Measurements from ENCODE around the gene POLE. TPM values are rescaled to one million over a fixed set of nuclear protein-coding genes. Genes with fewer than 3 reads are reported as not detected.

The POLE gene
- total RNA-seq, 4 donors from 2014 or later = 32.2 to 133 (median 44.4) TPM

DNA sequence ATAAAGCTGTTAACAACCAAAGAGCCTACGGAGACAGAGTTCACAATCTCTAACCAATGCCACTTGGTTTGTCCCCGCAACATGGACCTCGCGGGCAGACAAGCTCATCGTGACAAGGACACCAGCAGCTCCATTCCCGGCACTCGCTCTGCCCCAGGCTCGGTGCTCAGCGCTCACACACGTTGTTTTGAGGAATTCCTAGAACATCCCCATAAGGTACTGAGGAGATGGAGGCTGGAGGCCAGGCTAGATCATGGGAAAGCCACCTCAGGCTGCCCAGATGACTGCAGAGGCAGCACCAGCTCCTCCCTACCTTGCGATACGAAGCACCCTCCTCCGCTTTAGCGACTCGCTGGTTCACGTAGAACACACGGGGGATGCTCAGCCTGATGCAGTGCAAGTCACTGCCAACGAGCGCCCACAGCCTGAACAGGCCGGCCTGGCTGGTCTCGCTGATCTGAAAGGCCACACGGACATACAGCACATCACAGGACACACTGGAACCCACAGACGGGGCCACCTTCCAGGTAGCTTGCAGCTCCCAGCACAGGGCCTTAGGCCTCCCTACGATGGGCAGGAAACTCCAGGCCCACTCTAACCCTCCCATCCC, 38.4 kb downstream of the POLE start:
- Histone ChIP-seq H3K4me1 (no peaks in the 10 kb centered on the region), H3K4me3 (no peak overlapping the region), H3K27ac (no peak overlapping the region), H3K27me3 (no peaks in the 10 kb centered on the region), H3K36me3 (peaks cover 0 to 83% (median 8%) of the 10 kb centered on the region in 3 donors), H3K9me3 (no peaks in the 10 kb centered on the region)
- DNase-seq (ENCODE audit: low spot score in 2 of 2) = no peak
- WGBS, 2 donors = 94 to 95% methylated on average over 24 of the region's 24 CpGs
- TF ChIP-seq POLR2A (IDR thresholded peaks at IDR 0.05) (no peak), CTCF (IDR thresholded peaks at IDR 0.05) (no peak), EP300 (IDR thresholded peaks at IDR 0.05) (no peak)

DNA sequence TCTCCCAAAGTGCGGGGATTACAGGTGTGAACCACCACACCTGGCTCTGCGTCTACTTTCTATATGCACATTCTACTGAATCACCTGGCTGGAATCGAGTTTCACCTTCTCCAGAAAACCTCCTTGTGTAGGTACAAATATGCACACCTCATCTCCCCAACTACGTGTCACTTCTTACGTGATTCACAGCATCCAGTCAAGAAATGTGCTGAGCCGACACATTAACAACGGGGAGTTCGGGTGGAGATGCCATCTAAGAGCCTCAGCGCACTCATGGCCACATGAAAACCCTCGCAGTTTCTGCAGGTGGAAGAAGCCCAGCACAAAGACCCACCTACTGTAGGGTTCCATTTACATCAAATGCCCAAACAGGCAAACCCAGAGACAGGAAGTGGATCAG, 39.3 kb downstream of the POLE start:
- Histone ChIP-seq H3K4me3 (no peak overlapping the region), H3K9me3 (no peaks in the 10 kb centered on the region), H3K4me1 (no peaks in the 10 kb centered on the region), H3K27me3 (no peaks in the 10 kb centered on the region), H3K27ac (no peak overlapping the region), H3K36me3 (peaks cover 0 to 83% (median 8%) of the 10 kb centered on the region in 3 donors)
- WGBS, 2 donors = 95 to 96% methylated on average over 10 of the region's 10 CpGs
- TF ChIP-seq CTCF (IDR thresholded peaks at IDR 0.05) (no peak), POLR2A (IDR thresholded peaks at IDR 0.05) (no peak), EP300 (IDR thresholded peaks at IDR 0.05) (no peak)
- no peak for DNase-seq (ENCODE audit: low spot score in 2 of 2)

- H3K27ac ChIP-seq = no peak overlapping the region
- no peak for DNase-seq (ENCODE audit: low spot score in 2 of 2)
- H3K9me3 ChIP-seq = no peaks in the 10 kb centered on the region
- peaks cover 0 to 83% (median 8%) of the 10 kb centered on the region in 3 donors for H3K36me3 ChIP-seq
- H3K4me1 ChIP-seq = no peaks in the 10 kb centered on the region
- WGBS, 2 donors = 91 to 94% methylated on average over 7 of the region's 7 CpGs
- no peaks in the 10 kb centered on the region for H3K27me3 ChIP-seq
- H3K4me3 ChIP-seq = no peak overlapping the region
- TF ChIP-seq EP300 (IDR thresholded peaks at IDR 0.05) (no peak), CTCF (IDR thresholded peaks at IDR 0.05) (no peak), POLR2A (IDR thresholded peaks at IDR 0.05) (no peak)
These were observed 40.3 kb downstream of the POLE start for GRCh38 chr12:132646850-132647249.

- Histone ChIP-seq H3K4me3 (no peak overlapping the region), H3K36me3 (peaks cover 0 to 84% (median 12%) of the 10 kb centered on the region in 3 donors), H3K27ac (no peak overlapping the region), H3K9me3 (no peaks in the 10 kb centered on the region), H3K27me3 (no peaks in the 10 kb centered on the region), H3K4me1 (peaks cover 0 to 8% (median 0%) of the 10 kb centered on the region in 4 donors)
- TF ChIP-seq EP300 (IDR thresholded peaks at IDR 0.05) (no peak), CTCF (IDR thresholded peaks at IDR 0.05) (no peak), POLR2A (IDR thresholded peaks at IDR 0.05) (no peak)
- 94 to 95% methylated on average over 21 to 27 of the region's 30 CpGs for WGBS, 2 donors
- DNase-seq (ENCODE audit: low spot score in 2 of 2) = no peak
These were observed 44.0 kb downstream of the POLE start for GRCh38 chr12:132642846-132643835.
